Measurements from ENCODE around the gene EFNA5.

The EFNA5 gene

DNA sequence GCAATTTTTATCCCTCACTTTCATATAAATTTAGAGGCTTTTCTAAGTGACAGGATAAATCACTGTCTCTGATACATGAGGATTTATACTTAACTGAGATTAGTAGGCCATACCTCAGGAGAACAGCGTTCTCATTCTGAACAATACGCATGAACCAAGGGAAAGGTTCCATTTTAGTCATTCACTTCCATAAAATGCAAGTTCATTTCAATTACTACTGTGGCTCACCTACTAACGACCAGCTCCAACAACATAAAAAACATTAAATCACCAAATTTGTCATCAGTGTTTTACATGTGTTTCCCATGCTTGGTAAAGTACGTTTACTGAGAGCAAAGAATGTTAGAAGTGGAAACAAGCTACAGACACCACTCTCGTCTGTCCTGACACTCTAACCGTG lies 67.4 kb downstream of the EFNA5 start:
- DNase-seq (ENCODE audit: low spot score), result no peak

DNA sequence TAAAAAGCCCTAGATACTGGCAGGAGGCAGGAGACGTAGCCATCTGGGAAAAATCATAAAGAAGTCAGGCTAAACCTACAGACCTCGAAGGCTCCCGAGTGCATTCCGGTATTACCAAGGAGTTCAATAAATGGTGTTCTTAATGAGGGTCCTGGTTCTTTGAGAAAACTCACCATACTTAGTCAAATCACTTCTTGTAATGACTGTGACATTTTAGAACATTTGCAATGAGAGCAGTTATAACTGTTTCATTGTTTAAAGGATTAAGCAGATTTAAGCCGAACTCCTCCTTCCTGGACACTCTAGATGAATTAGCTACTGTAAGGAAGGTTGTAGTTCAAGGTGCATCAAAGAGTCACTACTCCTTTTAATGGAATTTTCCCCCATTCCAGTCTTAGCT lies 67.8 kb downstream of the EFNA5 start:
- DNase-seq (ENCODE audit: low spot score), result no peak

DNA sequence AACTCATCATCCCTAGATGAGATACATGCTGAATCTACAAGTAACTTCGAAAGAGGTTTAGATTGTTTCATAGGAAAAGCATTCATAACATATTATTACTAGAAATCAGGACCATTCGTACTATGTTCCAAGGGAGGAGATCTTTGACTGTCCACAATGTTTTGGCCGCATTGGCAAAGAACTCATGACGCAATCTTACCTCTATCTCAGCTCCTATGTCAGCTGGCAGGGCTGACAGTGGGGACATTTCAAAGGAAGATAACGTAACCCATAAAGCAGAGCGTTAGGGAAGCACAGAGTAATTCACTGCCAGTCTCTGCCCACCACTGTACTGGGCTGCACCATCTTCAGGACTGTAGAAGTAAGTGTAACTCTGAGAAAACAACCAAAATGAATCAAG lies 69.7 kb downstream of the EFNA5 start:
- no peak for DNase-seq (ENCODE audit: low spot score)

DNA sequence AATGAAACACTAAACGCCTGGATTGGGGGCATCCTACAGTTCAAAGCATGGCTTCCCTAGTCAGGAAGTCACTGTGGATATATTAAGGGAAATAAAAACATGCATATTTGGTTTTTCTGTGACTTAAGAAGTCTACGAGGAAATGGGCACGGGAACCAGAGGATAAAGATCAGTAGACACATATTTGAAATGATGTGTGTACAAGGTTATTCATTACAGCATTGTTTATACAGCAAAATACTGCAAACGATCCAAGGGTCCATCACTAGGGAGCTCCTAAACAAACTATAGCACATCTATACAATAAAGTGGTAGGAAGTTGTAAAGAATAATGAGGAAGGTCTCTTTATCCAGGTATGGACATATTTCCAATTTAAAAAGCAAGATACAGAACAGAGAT lies 71.8 kb downstream of the EFNA5 start:
- DNase-seq (ENCODE audit: low spot score), result no peak

DNA sequence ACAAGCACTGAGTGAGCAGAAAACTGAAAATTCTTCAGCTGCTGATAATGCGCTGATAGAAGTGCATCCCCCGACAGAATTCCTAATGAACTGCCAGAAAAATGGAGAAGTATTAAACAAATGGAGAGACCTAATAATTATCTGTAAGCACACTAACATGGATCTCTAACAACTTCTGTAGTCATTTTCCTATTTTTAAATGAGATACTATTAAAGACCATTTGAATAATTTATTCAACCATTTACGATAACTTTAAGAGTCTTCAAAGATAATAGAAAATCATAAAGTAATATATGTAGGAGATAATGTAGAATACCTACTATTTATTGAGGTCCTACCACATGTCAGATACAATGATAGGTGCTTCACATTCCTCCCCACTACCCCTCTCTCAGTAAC lies 72.9 kb downstream of the EFNA5 start:
- DNase-seq (ENCODE audit: low spot score), result no peak

DNA sequence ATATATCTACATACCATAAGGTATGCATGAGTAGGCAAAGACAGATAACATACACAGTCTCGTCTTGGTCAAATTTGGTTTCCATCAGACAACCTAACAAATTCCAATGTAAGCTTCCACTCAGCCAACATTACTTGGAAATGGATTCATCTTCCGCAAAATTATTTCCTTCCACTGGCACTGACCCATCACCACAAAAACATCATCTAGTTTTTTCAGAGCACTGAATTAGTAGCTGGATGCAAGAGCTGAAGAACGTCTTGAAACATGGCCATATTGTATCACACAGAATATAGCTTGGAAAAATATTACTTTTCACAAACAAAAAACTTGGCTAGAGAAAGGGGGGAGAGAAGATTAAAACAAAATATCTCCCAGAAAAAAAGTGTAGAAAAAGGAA lies 73.5 kb downstream of the EFNA5 start:
- no peak for DNase-seq (ENCODE audit: low spot score)

DNA sequence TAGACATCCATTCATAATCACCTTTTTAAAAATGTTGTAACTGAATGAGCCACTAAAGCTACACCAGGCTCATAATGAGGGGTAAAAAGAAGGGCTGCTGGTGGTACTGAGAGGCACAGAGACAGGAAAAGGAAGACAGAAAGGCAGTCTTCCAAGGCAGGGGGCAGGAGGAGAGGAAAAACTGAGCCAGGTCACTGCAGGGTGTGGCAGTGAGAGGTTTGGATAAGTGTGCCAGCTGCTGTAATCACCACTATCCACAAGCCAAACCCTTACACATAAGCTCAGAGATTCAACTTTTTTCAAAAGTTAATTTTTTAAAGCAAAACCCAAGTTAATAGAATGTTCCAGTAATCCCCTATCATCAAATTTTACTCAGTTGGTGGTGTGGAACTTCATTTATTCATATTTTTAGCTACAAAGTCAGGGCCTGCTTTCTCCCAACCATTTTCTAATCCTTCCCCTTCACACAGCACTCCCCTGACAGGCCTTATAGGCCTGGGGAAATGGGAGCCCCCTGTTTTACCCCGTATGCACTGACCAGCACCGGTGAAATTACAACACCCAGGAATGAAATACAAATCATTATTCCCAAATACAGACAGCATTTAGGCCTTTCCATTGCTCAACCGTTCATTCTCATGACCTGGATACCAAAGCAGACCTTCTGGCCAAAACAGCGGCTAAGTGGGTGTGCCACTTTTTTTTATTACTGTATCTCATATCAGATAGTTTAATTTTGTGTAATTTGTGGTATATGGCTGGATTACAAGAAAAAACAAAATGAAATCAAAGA lies 76.3 kb downstream of the EFNA5 start:
- no peak for DNase-seq (ENCODE audit: low spot score)

DNA sequence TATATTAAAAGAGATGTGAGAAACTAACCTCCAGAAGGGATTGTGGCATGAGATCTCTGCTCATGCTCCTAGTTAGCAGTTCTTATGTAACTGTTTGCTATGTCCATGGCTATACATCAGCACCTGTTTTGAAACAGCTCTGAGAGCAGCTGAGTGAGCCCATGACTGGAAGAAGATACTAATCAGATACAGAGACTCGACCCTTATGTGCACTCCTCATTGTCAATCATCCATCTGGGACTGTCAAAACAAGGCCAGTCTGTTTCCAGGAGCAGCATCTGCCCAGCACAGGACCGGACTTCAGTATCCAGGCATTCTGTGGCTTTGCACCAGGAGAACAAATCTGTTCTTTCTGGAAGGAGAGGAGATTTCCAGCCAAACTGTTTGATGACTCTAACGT lies 77.7 kb downstream of the EFNA5 start:
- DNase-seq (ENCODE audit: low spot score), result no peak

DNA sequence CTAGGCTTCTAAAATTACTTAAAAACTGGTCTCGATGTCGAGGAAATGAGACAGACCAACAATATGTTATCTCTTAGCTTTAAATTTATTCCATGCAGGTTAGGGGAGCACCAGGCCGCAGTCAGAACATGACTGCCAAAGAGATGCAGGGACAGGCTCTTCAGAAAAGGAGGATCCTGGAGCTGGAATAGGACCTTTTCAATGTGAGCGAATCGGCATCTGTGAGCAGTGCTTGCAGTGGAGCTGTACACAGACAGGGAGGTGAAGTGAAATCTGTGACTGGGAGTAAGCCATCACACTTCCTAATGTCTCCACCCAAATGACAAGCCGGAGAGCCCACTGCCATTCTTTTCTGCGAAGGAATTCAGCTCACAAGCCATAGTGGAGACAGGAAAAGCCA lies 78.2 kb downstream of the EFNA5 start:
- DNase-seq (ENCODE audit: low spot score), result no peak

DNA sequence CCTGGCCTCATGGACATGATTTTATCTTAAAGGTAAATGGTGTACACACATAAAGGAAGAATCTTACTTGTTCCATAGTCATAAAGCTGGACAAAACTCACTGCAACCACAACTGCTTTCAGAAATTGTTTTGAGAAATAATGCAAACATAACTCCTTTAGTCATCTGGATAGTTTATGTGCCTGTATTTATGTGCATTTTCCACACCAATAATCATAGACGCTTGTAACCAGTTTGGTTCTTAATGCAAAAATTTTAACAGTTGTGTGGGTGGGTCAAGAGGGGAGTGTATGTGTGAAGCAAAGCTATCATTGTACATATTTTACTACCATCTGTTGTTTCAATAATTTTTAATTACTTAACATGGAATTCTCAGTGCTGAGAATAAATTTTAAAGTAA lies 80.1 kb downstream of the EFNA5 start:
- DNase-seq (ENCODE audit: low spot score), result no peak

DNA sequence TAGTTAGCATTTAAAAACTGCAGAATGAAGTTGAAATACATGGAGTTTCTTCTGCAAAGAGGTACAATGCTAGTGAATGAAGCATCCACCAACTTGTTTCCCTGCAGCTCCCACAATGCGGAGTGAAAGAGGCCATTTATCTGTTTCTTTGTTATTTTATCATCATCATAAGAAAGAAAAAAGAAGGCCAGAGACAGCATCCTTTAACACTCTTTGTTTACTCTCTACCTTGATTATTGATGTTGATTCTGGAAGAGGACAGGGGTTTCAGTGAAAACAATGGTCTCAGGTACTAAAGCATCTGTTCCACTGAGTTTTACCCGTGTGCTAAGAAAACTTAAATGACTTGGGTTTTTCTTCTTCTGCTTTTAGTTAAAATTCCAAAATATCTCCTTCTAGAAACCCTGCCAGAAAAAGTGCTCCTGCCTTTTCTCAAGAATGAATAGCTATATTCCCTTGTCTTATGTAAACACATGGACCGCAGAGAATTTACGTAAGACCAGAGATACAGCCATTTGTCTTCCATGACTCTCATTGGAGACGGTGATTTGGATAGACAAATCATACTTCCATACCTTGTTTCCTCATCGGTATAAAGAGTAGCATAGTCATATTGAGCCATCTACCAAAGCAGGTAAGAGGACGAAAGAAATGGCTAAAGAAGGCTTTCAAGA lies 81.1 kb downstream of the EFNA5 start:
- DNase-seq (ENCODE audit: low spot score), result no peak

DNA sequence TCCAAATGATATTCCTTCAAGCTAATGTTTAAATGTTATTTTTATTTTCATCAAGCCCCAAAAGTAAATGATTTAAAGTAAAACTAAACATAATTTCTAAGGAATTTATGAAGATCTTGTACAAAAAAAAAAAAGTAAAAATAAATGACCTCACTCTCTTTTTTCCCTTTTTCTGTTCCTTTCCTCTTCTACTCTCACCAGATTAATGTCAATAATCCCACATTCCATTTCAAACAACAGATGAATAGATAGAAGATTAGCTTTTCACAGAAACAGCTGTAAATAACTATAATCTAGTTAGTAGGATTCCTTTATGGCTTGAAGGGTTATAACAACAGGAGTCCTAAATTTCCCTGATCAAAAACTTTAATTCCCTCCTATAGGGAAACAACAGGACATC lies 88.1 kb downstream of the EFNA5 start:
- no peak for DNase-seq (ENCODE audit: low spot score)

DNA sequence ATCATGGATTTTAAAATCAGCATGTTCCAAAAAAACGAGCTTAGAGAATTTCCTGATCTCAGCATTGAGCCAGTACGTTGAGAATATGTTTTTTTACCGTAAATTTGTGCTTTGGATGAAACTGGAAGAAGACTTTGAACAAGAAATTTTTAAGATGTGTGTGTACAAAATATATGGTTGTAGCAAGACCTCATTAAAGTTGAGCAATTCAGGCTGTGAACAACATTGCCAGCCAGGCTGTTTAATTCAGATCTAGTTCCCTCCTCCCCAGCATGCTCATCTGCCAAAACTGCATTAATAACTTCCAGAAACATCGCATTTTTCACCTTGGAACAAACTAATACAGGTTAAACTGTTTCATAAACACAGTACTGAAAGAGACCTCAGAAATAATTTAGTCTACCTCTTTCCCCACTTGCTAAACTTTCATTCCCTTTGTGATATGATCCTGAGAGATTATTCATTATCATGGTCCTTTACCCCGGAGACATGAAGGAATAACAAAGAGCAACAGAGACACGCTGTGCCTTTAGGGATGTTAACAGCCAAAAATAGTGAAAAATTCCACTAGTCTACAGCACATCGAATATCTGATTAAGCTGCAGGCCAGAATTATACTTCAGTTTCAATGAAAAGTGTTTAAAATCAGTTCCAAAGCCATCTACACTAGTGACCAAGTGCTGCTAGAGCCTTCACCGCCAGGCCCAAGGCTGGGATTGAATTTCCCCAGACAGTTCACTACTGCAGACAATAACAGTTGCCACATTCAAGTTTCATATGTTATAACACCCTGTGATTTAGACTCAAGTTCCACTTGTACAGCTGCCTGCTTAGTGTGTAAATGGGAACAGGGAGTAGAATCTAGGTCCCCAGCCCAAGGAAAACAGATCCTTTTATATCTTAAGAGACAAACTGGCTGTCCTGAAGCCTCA lies 89.6 kb downstream of the EFNA5 start:
- no peak for DNase-seq (ENCODE audit: low spot score)

DNA sequence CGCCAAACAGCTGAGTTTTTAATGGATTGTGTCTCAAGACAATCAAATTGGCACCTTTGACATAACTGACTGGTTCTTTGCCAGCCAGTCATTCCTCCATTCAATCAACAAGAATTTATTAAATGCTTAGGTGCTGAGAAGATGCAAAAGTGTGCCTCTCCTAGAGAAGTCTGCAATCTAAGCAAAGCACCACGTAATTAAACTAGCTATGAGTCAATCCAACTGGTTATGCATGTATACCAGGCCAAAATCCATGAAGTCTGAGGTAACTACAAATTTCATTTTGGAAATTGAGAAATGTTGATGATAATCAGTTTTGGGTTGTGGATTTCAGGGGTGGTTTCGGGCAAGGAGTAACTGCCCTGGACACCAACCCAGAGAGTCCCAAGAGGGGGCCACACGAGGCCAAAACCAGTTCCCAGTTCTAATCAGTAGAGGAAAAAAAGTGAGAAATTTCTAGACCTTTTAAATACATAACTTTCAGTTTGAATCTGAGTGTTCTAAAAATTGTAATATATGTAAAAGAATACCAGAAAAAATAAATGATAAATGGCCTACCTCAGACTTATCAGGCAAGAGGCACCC lies 92.6 kb downstream of the EFNA5 start:
- DNase-seq (ENCODE audit: low spot score), result no peak

DNA sequence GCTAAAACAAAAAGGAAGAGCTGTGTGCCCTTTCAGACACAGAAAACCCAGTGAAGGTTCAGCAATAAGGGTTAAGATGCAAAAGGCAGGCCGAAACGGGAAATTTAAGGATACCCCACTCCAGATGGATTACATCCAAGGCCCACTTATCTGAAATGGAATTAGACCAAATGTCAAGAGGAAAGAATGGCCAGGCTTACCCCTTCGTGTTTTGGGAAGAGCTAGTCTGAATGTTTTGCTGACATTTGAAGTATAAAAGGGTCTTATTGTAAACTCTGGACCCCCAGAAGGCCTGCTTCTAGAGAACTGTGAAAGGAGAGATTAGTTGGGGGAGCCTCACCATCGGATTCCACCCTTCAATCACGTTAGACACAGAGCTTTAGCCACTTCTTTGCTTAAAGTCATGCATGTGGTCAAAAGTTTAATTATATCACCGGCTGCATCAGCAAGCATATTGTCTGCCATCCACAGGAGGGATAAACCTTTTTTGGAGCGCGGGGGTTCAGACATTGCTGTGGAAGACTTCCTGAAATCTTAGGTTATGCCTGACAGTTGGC lies 93.3 kb downstream of the EFNA5 start:
- no peak for DNase-seq (ENCODE audit: low spot score)

DNA sequence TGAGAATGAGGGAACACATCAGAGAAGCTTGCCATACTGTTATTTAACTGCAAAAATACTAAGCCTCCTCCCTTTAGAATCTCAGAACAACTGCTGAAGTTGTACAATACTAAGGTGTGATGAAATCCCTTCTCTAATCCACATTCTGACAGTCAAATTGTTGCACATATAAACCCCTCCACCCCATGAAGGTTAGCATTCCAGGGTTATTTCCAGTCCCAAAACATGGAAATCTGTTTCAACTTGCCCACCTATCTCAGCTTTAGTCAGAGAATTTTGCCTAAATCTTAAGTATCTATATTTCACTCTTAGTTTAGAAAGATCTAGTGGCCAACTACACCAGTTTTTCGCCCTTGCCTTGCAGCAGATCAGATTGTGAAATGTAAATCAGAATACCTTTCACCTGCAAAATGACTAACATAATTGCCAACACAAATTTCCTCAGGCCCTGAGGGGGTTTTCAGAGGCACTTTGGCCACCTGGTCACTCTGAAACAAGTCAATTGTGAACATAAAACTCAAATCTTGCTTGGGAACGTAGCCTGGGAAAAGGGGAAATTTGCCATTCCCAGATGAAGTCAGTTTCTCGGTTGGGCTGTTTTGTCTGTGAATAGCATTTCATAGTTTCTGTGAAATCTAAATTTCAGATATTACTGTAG lies 93.9 kb downstream of the EFNA5 start:
- no peak for DNase-seq (ENCODE audit: low spot score)

DNA sequence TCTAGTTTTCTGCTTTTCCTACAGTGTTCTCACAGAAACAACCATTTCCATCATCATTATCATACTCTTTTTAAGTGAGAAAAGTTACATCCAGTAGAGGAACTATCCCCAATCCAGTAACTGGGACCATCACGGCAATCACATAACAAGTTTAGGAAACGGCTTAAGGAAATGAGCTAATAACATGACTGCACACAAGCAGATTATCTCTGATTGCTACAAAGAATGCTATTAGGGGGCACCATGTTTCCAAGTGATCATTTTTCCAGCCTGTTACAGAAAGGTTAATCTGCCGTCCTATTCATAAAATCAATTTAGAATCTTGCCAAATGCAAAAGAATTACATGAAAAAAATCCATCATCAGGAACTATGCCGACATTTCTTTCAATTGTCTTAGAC lies 94.6 kb downstream of the EFNA5 start:
- no peak for DNase-seq (ENCODE audit: low spot score)

DNA sequence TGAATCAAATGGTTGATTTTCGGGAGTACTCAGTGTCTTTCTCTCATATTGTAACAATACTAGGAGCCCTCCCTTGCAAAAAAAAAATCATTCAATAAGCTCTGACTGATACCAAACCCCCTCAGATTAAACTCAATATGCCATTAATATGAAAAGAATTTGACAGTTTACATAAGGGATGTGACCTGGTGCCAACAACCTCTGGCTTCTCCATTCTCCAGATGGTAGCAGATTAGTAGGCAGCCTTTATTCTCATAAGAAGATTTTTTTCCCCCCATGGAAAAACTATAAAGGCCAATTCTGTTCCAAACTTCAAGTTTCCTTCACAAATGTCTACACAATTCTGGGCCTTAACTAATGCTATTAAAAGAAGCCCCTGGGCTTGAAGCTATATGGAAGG lies 96.5 kb downstream of the EFNA5 start:
- no peak for DNase-seq (ENCODE audit: low spot score)

DNA sequence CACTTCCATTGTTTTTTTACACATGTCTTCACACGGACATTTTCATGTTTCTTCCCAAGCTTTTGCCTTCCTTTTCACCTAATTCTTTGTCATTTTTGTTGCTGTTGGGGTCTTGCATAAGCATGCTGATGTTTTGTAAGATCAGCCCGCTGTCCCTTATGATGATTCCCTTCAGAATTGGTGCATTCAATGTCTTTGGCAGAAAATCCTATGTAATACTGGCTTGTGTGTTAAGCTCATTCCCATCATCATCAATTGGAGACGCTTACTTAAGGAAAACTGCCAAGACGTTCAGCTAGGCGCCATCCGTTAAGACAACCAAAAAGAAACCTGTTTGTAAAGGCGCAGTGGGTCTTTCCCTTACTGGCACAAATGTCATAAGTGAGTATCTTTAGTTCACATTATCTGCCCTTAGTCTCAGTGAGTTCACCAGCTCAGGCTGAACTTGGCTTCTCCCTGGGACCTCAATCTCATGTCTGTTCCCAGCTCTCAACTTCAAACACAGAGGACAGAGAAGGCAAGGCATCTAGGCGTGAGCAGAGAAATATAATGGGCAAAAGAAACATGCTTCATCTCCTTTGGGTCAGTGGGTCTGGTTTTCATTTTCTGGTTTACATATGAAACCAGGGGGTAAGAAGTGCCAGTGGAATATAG lies 97.9 kb downstream of the EFNA5 start:
- DNase-seq (ENCODE audit: low spot score), result no peak

DNA sequence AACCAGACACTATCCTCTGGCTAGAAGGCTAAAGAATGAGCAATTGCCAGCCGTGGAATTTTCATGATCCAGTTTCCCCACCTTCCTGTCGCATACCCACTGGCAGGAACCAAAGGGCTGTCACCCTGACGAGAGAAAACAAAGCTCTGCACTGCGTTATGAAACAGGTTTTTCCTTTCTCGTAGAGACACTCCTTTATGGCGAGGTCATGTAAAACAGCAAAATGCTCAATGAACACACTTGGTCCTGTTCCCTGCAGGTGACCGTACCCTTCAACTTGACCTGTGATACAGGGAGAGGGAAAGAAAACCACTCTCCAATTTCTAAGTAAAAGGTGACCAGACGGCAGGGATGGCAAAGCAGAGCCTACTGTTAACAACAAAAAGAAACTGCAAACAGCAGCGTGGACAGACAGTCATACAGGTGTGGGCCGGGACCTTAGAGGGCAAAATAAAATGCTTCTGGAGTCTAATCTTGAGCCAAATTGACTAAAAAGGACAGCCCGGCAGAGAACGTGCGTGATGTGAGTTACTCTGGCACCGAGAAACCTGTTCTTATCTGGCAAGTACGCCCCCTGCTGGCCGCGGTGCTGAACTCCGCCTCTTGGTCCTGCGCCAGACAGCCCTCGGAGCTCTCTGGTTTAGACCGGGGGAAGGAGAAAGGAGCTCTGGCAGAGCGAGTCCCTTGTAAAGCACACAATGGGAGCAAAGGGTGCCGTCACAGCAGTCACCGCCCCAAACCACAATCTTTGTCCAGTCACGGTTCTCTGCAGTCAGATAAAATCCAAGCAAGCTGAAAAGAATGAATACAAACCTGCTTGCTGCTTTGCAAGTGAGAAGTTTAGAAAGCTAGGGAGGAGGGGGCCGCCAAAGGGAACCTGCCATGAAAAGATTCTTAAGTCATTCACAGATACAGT lies 98.9 kb downstream of the EFNA5 start:
- peak; percentile 83 for DNase-seq (ENCODE audit: low spot score)

Data from iPS-NIHi11 (cell line).